ENCODE data around the gene C2orf81.

The C2orf81 gene

GRCh38 chr2:74393525-74393924 is 27.9 kb downstream of the C2orf81 start:
- no peaks in the 10 kb centered on the region for H3K36me3 ChIP-seq (ENCODE audit: control insufficient read depth, insufficient read depth, low read length, severe bottlenecking)
- H3K9me3 ChIP-seq (ENCODE audit: control insufficient read depth, low read length): no peaks in the 10 kb centered on the region
- DNase-seq (ENCODE audit: low read depth): no peak
- no peaks in the 10 kb centered on the region for H3K27me3 ChIP-seq (replicated peaks; ENCODE audit: control insufficient read depth, insufficient read depth, low read length)
- peaks cover 29% of the 10 kb centered on the region for H3K4me1 ChIP-seq (ENCODE audit: control insufficient read depth, insufficient read depth, low read length)
- H3K9ac ChIP-seq (ENCODE audit: low read length): peak overlapping the region; percentile 25
- H3K4me3 ChIP-seq (ENCODE audit: low read length): no peak overlapping the region

DNA sequence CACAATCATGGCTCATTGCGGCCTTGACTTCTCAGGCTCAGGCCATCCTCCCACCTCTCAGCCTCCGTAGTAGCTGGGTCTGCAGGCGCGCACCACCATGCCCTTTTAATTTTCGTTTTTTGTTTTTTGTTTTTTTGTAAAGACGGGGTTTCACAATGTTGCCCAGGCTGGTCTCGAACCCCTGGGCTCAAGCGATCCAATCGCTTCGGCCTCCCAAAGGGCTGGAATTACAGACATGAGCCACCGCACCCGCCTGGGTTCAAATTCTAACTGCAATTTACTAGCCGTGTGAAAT is 29.0 kb downstream of the C2orf81 start:
- Histone ChIP-seq H3K9me3 (ENCODE audit: control insufficient read depth, low read length) (no peaks in the 10 kb centered on the region), H3K9ac (ENCODE audit: low read length) (peak overlapping the region; percentile 90), H3K27me3 (replicated peaks; ENCODE audit: control insufficient read depth, insufficient read depth, low read length) (no peaks in the 10 kb centered on the region), H3K36me3 (ENCODE audit: control insufficient read depth, insufficient read depth, low read length, severe bottlenecking) (no peaks in the 10 kb centered on the region), H3K4me1 (ENCODE audit: control insufficient read depth, insufficient read depth, low read length) (peaks cover 39% of the 10 kb centered on the region), H3K4me3 (ENCODE audit: low read length) (peak overlapping the region; percentile 94)
- no peak for DNase-seq (ENCODE audit: low read depth)

DNA sequence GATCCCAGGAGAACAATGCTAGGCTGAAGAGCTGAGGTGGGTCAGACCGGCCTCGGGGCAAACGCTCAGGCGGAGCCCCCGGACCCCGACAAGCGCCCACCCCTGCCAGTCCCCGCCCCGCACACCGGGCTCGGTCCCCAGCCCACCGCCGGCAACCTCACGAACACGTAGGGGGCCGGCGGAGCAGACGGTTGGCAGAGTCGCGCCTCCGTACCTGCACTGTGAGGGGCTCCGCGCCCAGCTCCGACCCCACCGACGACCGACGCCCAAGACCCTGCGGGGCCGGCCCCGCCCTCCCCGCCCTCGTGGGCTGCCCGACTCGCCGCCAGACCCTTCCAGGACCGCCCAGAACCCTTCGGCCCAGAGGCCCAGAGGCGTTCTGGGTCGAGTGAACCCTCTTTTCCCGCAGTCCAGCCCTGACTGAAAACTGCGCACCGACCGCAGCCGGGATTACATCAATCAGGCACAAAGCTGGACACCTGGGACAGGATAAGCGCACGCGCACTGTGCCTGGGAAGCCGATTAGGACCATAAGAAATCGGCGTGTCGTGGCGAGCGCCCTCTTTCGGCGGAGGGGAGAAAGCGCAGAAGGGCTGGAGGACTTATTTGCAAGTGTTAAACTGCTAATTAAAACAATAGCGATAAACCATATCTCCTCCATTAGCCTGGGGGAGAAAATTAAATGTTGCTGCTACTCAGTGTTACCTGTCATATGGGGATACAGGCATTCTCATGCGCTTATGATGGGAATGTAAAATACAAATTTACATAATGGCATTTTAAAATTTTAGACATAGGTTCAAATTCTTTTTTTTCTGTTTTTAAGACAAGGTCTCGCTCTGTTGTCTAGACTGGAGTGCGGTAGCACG is 29.6 kb downstream of the C2orf81 start:
- peak; percentile 96 for DNase-seq (ENCODE audit: low read depth)
- H3K4me3 ChIP-seq (ENCODE audit: low read length): peak overlapping the region; percentile 94
- no peaks in the 10 kb centered on the region for H3K9me3 ChIP-seq (ENCODE audit: control insufficient read depth, low read length)
- H3K27me3 ChIP-seq (replicated peaks; ENCODE audit: control insufficient read depth, insufficient read depth, low read length): no peaks in the 10 kb centered on the region
- peak overlapping the region; percentile 90 for H3K9ac ChIP-seq (ENCODE audit: low read length)
- peaks cover 45% of the 10 kb centered on the region for H3K4me1 ChIP-seq (ENCODE audit: control insufficient read depth, insufficient read depth, low read length)
- H3K36me3 ChIP-seq (ENCODE audit: control insufficient read depth, insufficient read depth, low read length, severe bottlenecking): no peaks in the 10 kb centered on the region

DNA sequence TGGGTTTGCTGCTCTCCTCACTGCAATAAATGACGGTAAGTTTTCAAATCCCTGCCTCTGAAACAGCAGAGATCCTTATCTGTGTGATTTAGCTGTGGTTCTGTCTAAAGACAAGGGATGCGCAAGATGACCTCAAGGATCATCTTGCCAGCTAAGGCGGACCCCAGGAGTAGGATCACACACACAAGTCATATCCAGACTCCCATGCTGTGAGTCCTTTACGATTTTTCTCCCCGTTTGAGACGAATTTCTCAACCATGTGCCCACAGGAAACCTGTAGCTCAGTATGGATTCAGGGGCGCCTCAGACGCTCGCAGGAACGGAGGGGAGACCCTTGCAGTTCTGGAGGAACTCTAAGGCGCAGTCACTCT is 30.2 kb downstream of the C2orf81 start:
- H3K4me1 ChIP-seq (ENCODE audit: control insufficient read depth, insufficient read depth, low read length): peaks cover 47% of the 10 kb centered on the region

DNA sequence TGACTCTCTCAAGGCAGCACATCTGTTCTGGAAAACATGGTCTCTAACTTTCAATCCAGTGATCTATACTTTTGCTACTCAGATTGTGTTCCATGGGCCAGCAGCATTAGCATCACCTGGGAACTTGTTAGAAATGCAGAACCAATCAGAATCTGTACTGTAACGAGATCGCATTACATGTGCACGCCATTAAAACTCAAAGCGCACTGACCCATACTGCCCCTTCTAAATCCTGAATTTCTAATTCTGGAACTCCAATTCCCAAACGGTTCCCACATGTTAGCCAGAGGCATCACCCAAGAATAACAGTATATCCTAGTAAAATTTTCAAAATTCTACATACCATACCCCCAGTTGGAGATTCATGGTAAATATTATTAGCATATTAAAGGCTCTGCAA is 30.8 kb downstream of the C2orf81 start:
- DNase-seq (ENCODE audit: low read depth): peak; percentile 30
- Histone ChIP-seq H3K36me3 (ENCODE audit: control insufficient read depth, insufficient read depth, low read length, severe bottlenecking) (no peaks in the 10 kb centered on the region), H3K27me3 (replicated peaks; ENCODE audit: control insufficient read depth, insufficient read depth, low read length) (no peaks in the 10 kb centered on the region), H3K4me3 (ENCODE audit: low read length) (peak overlapping the region; percentile 94), H3K4me1 (ENCODE audit: control insufficient read depth, insufficient read depth, low read length) (peaks cover 47% of the 10 kb centered on the region), H3K9ac (ENCODE audit: low read length) (peak overlapping the region; percentile 90), H3K9me3 (ENCODE audit: control insufficient read depth, low read length) (no peaks in the 10 kb centered on the region)

More for the DNA sequence above, 30.2 kb downstream of the C2orf81 start:
- Histone ChIP-seq H3K27me3 (replicated peaks; ENCODE audit: control insufficient read depth, insufficient read depth, low read length) (no peaks in the 10 kb centered on the region), H3K9ac (ENCODE audit: low read length) (peak overlapping the region; percentile 90), H3K4me3 (ENCODE audit: low read length) (peak overlapping the region; percentile 94), H3K36me3 (ENCODE audit: control insufficient read depth, insufficient read depth, low read length, severe bottlenecking) (no peaks in the 10 kb centered on the region), H3K9me3 (ENCODE audit: control insufficient read depth, low read length) (no peaks in the 10 kb centered on the region)
- DNase-seq (ENCODE audit: low read depth): peak; percentile 53

DNA sequence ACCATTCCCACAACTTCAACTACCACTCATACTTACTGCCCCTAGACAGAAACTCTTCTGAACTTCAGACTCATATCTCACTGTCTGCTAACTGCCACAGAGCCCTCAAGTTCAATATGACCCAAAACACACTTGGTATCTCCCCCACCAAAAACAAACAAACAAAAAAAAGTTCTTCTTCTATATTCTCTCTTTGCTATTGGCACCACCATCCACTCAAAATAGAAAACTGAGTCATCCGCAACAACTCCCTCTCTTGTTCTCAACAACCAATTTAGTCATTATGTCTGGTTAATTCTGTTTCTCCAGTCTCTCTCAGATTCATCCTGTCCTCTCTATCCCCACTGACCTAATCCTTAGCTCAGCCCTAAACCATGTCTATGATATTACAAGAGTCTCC is 34.1 kb downstream of the C2orf81 start:
- Histone ChIP-seq H3K36me3 (ENCODE audit: control insufficient read depth, insufficient read depth, low read length, severe bottlenecking) (no peaks in the 10 kb centered on the region), H3K9me3 (ENCODE audit: control insufficient read depth, low read length) (no peaks in the 10 kb centered on the region), H3K9ac (ENCODE audit: low read length) (peak overlapping the region; percentile 42), H3K4me1 (ENCODE audit: control insufficient read depth, insufficient read depth, low read length) (peaks cover 71% of the 10 kb centered on the region), H3K4me3 (ENCODE audit: low read length) (peak overlapping the region; percentile 33), H3K27me3 (replicated peaks; ENCODE audit: control insufficient read depth, insufficient read depth, low read length) (no peaks in the 10 kb centered on the region)
- peak; percentile 43 for DNase-seq (ENCODE audit: low read depth)

GRCh38 chr2:74385396-74385795 is 36.0 kb downstream of the C2orf81 start:
- Histone ChIP-seq H3K27me3 (replicated peaks; ENCODE audit: control insufficient read depth, insufficient read depth, low read length) (no peaks in the 10 kb centered on the region), H3K9me3 (ENCODE audit: control insufficient read depth, low read length) (no peaks in the 10 kb centered on the region), H3K36me3 (ENCODE audit: control insufficient read depth, insufficient read depth, low read length, severe bottlenecking) (no peaks in the 10 kb centered on the region), H3K4me1 (ENCODE audit: control insufficient read depth, insufficient read depth, low read length) (peaks cover 73% of the 10 kb centered on the region), H3K4me3 (ENCODE audit: low read length) (peak overlapping the region; percentile 7), H3K9ac (ENCODE audit: low read length) (no peak overlapping the region)
- DNase-seq (ENCODE audit: low read depth): no peak

GRCh38 chr2:74384051-74384450 is 37.4 kb downstream of the C2orf81 start:
- H3K9me3 ChIP-seq (ENCODE audit: control insufficient read depth, low read length): no peaks in the 10 kb centered on the region
- H3K4me3 ChIP-seq (ENCODE audit: low read length): peak overlapping the region; percentile 3
- peak overlapping the region; percentile 60 for H3K9ac ChIP-seq (ENCODE audit: low read length)
- H3K36me3 ChIP-seq (ENCODE audit: control insufficient read depth, insufficient read depth, low read length, severe bottlenecking): no peaks in the 10 kb centered on the region
- peaks cover 73% of the 10 kb centered on the region for H3K4me1 ChIP-seq (ENCODE audit: control insufficient read depth, insufficient read depth, low read length)
- no peak for DNase-seq (ENCODE audit: low read depth)
- H3K27me3 ChIP-seq (replicated peaks; ENCODE audit: control insufficient read depth, insufficient read depth, low read length): no peaks in the 10 kb centered on the region

- H3K36me3 ChIP-seq (ENCODE audit: control insufficient read depth, insufficient read depth, low read length, severe bottlenecking): no peaks in the 10 kb centered on the region
- peak; percentile 73 for DNase-seq (ENCODE audit: low read depth)
- H3K4me1 ChIP-seq (ENCODE audit: control insufficient read depth, insufficient read depth, low read length): peaks cover 74% of the 10 kb centered on the region
- H3K9me3 ChIP-seq (ENCODE audit: control insufficient read depth, low read length): no peaks in the 10 kb centered on the region
- H3K27me3 ChIP-seq (replicated peaks; ENCODE audit: control insufficient read depth, insufficient read depth, low read length): no peaks in the 10 kb centered on the region
- H3K9ac ChIP-seq (ENCODE audit: low read length): peak overlapping the region; percentile 60
- peak overlapping the region; percentile 3 for H3K4me3 ChIP-seq (ENCODE audit: low read length)
Observed at GRCh38 chr2:74383254-74383653, 38.2 kb downstream of the C2orf81 start.

- Histone ChIP-seq H3K4me3 (ENCODE audit: low read length) (no peak overlapping the region), H3K9me3 (ENCODE audit: control insufficient read depth, low read length) (no peaks in the 10 kb centered on the region), H3K4me1 (ENCODE audit: control insufficient read depth, insufficient read depth, low read length) (peaks cover 59% of the 10 kb centered on the region), H3K27me3 (replicated peaks; ENCODE audit: control insufficient read depth, insufficient read depth, low read length) (no peaks in the 10 kb centered on the region), H3K9ac (ENCODE audit: low read length) (no peak overlapping the region), H3K36me3 (ENCODE audit: control insufficient read depth, insufficient read depth, low read length, severe bottlenecking) (peaks cover 15% of the 10 kb centered on the region)
- no peak for DNase-seq (ENCODE audit: low read depth)
Observed at GRCh38 chr2:74381751-74382150, 39.7 kb downstream of the C2orf81 start.

DNA sequence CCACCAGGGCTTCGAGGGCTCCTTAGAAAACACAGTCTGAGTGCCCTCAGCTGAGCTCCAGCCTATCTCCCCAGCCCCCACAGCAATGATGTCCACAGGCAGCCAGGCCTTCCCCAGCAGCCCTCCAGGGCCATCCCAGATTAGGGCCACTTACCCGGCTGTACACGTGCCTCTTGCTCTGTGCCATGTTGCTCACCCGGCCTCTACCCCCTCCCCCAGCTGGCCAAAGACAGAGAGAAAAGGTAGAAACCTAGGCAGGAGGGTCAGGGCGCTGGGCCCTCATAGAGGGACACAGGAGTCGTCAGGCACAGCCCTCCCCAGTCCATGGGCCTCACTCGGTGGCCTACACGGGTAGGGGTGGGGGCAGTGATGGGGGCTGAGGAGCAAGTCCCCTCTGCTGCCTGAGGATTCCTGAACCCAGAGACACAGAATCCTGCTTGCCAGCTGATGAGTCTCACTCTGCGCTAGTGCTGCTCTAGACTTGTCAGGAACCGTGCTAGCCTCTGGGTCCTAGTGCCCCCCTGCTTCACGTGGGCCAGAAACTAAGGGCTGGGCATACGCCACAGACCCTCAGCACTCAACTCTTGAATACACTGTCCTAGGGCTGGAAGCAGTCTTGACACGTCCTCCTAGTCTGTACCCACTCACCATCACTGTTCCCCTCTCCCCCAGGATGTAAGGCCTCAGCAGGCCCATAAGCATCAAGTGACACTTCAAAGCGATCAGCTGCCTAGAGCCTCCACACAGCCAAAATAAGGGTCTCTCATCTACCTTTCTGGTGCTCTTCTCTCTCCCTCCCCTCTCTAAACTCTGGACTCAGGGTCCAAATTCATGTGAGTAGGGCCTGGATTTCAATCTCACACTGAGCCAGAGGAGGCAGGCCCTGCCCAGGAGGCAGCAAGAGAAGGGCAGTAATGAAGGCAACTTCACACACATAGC is 41.3 kb downstream of the C2orf81 start, which contains the start of gene DCTN1:
Gene DCTN1 (minus strand): TSS at position 461 of the 939 bp plus-strand sequence. CDS start 274 bp downstream, at position 187.
- Histone ChIP-seq H3K4me1 (ENCODE audit: control insufficient read depth, insufficient read depth, low read length) (peaks cover 55% of the 10 kb centered on the region), H3K9me3 (ENCODE audit: control insufficient read depth, low read length) (no peaks in the 10 kb centered on the region), H3K4me3 (ENCODE audit: low read length) (peak within 1 kb of the TSS; percentile 80), H3K27me3 (replicated peaks; ENCODE audit: control insufficient read depth, insufficient read depth, low read length) (no peaks in the 10 kb centered on the region), H3K36me3 (ENCODE audit: control insufficient read depth, insufficient read depth, low read length, severe bottlenecking) (peaks cover 30% of the 10 kb centered on the region), H3K9ac (ENCODE audit: low read length) (peak within 1 kb of the TSS; percentile 86)
- peak; percentile 75 for DNase-seq (ENCODE audit: low read depth)
